Skeletal muscle tissue (tissue), 5 donors: ENCODE data around the gene RNASET2. TPM values are rescaled to one million over a fixed set of nuclear protein-coding genes. Genes with fewer than 3 reads are reported as not detected.
"Not testable (repeated sequence)": the region's sequence is repeated elsewhere in the genome, so short reads cannot be mapped to it uniquely, and the experiment has no call there.

Experiments used
- H3K27ac ChIP-seq: one replicate; pipeline ENCODE4 v1.7.0; 2013; ENCODE audit warnings: mild to moderate bottlenecking, low read depth, low read length, inconsistent platforms
- H3K27me3 ChIP-seq, 3 donors: one replicate each; pipeline ENCODE4 v1.7.0; 2013; ENCODE audit warnings: low read length in 3 of 3; ENCODE audit not compliant: control insufficient read depth in 3 of 3, insufficient read depth in 3 of 3
- H3K36me3 ChIP-seq, 3 donors: one replicate each; pipeline ENCODE4 v1.7.0; 2013; ENCODE audit warnings: low read length in 3 of 3; ENCODE audit not compliant: control insufficient read depth in 3 of 3, insufficient read depth in 3 of 3
- H3K4me1 ChIP-seq, 3 donors: one replicate each; pipeline ENCODE4 v1.7.0; 2013; ENCODE audit warnings: low read length in 3 of 3, mild to moderate bottlenecking in 3 of 3; ENCODE audit not compliant: control insufficient read depth in 3 of 3, insufficient read depth in 3 of 3
- H3K4me3 ChIP-seq, 3 donors: one replicate each; pipeline ENCODE4 v1.7.0; 2013; ENCODE audit warnings: low read length in 3 of 3
- H3K9ac ChIP-seq, 3 donors: one replicate each; pipeline ENCODE4 v1.7.0; 2013; ENCODE audit warnings: low read length in 3 of 3, mild to moderate bottlenecking in 3 of 3, moderate library complexity in 2 of 3, low read depth in 1 of 3
- H3K9me3 ChIP-seq, 3 donors: one replicate each; pipeline ENCODE4 v1.7.0; 2013; ENCODE audit warnings: low read length in 3 of 3; ENCODE audit not compliant: control insufficient read depth in 3 of 3
- small RNA-seq: library from RNA; depleted of rRNA; stranded (forward); fragments of <200 nt; gene quantifications from one replicate; pipeline ENCODE3, GENCODE V24; 2014
- total RNA-seq: library from RNA; depleted of rRNA; stranded (reverse); fragments of >200 nt; gene quantifications from one replicate; pipeline ENCODE4 v1.2.3, GENCODE V29; 2014
- donor health status: Osteomylitis.

The RNASET2 gene
- total RNA-seq, 1 donor from 2014 or later = 20.9 TPM

- not testable (repeated sequence) for H3K4me3 ChIP-seq, H3K36me3 ChIP-seq, H3K27me3 ChIP-seq, H3K4me1 ChIP-seq, H3K9me3 ChIP-seq, H3K27ac ChIP-seq, H3K9ac ChIP-seq
Observed at GRCh38 chr6:166894614-166895013, 61.7 kb downstream of the RNASET2 start.

- H3K9me3 ChIP-seq, H3K4me1 ChIP-seq, H3K36me3 ChIP-seq, H3K9ac ChIP-seq, H3K27me3 ChIP-seq, H3K4me3 ChIP-seq, H3K27ac ChIP-seq: not testable (repeated sequence)
Observed at GRCh38 chr6:166892472-166892871, 63.9 kb downstream of the RNASET2 start.

- not testable (repeated sequence) for H3K36me3 ChIP-seq, H3K27ac ChIP-seq, H3K9ac ChIP-seq, H3K27me3 ChIP-seq, H3K4me3 ChIP-seq, H3K9me3 ChIP-seq, H3K4me1 ChIP-seq
Observed at GRCh38 chr6:166886773-166887172, 69.6 kb downstream of the RNASET2 start.

GRCh38 chr6:166884958-166885357, 71.4 kb downstream of the RNASET2 start:
- not testable (repeated sequence) for H3K9ac ChIP-seq, H3K4me1 ChIP-seq, H3K36me3 ChIP-seq, H3K27ac ChIP-seq, H3K9me3 ChIP-seq, H3K27me3 ChIP-seq, H3K4me3 ChIP-seq

GRCh38 chr6:166879594-166879993, 76.8 kb downstream of the RNASET2 start:
- Histone ChIP-seq H3K36me3 (no peaks in the 10 kb centered on the region), H3K27ac (no peak overlapping the region), H3K27me3 (peaks cover 0 to 5% (median 0%) of the 10 kb centered on the region in 3 donors), H3K4me1 (no peaks in the 10 kb centered on the region), H3K9ac (no peak overlapping the region), H3K9me3 (peaks cover 0 to 4% (median 2%) of the 10 kb centered on the region in 3 donors), H3K4me3 (no peak overlapping the region)

Small RNAs within 50 kb of the gene (small RNA-seq; reads per million reads assigned to genes)
- not detected for gene MIR3939

Other genes starting within 250 kb of the RNASET2 start
- 16.7 TPM for gene CEP43, start 42.8 kb upstream of the RNASET2 start, total RNA-seq
- gene CCR6, start 166.5 kb upstream of the RNASET2 start, total RNA-seq = 0.52 TPM
- gene GPR31, start 201.4 kb upstream of the RNASET2 start, total RNA-seq = not detected